GM13977 (cell line): Measurements from ENCODE around the gene NHS.

Source experiments
- DNase-seq: peaks from one replicate; pipeline ENCODE4 v3.0.0; 2012; ENCODE audit warnings: low spot score
- in situ Hi-C: fragments of 300-500 bp; cut with MboI; formaldehyde crosslinking; loops from one replicate; pipeline ENCODE4 v1.12.0; 2022; ENCODE audit warnings: low sequenced_read_pairs, low pct_unique_long_range_greater_than_20kb, mixed read lengths, inconsistent platforms; ENCODE audit not compliant: unreplicated experiment
- TF ChIP-seq, protein P1 (sequence below): IDR thresholded peaks from 2 replicates; pipeline ENCODE4 v1.5.1; 2012; ENCODE audit warnings: mild to moderate bottlenecking, control low read depth; ENCODE audit not compliant: insufficient read depth; ENCODE audit errors: extremely low read depth, missing control alignments

The NHS gene

DNA sequence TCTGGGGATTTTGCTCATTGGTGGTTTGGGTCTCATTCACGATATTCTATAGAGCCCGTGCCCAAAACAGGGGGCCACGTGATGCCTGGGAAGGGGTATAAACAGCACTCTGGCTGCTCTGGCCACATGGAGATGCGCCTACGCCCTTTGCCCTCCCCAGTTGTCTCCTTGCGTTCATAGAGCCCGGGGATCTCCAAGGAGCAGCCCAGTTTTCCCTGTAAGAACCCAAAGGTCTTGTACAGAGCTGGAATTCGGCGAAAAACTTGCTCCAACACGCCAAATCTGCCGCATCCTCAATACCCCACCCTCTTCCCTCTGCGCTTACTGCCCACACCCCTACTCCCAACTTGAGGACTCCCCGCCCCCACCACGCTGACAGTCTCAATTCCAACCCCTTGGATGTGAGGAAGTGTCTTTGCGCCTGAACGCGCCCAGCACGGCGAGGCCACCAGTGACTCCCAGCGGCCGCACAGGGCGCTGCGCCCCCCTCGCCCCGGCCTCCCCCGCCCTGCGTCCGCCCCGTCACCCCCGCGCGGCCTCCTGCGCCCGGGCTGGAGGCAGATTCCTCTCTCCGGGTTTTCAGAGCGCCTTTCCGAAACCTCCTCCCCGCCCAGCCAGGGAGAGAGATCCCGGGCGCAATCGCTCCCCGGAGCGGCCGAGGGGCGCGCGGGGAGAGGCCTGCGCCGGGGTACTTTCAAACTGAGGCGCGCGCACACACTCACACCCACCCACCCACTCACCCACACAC is at the start of gene NHS:
Gene NHS (plus strand): TSS at position 582 of the 748 bp plus-strand sequence. CDS start 558 bp downstream, outside the sequence.
- in situ Hi-C loops, result no loop called here
- DNase-seq, result peak; percentile 29
- TF ChIP-seq, protein P1, sequence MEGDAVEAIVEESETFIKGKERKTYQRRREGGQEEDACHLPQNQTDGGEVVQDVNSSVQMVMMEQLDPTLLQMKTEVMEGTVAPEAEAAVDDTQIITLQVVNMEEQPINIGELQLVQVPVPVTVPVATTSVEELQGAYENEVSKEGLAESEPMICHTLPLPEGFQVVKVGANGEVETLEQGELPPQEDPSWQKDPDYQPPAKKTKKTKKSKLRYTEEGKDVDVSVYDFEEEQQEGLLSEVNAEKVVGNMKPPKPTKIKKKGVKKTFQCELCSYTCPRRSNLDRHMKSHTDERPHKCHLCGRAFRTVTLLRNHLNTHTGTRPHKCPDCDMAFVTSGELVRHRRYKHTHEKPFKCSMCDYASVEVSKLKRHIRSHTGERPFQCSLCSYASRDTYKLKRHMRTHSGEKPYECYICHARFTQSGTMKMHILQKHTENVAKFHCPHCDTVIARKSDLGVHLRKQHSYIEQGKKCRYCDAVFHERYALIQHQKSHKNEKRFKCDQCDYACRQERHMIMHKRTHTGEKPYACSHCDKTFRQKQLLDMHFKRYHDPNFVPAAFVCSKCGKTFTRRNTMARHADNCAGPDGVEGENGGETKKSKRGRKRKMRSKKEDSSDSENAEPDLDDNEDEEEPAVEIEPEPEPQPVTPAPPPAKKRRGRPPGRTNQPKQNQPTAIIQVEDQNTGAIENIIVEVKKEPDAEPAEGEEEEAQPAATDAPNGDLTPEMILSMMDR, result no peak

DNA sequence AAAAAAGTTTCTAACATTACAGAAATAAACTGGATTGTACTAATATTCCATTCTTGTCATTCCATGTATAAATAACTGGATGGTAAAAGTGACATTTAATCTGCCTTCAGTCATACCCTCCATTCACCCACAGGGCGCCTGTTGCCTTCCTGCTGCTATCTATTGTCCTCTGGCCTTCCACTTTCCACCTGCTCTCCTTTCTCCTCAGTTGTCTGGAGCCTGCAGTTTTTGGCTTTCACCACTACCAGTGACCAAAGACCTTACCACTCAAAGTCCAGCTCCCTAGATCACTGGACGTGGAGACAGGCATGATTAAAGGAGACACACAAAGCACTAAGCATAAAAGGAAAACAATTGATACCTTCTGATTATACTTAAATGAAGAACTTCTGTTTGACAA is 46.2 kb upstream of the NHS start:
- no peak for DNase-seq
- TF ChIP-seq, protein P1, result no peak
- in situ Hi-C loops, result no loop called here

DNA sequence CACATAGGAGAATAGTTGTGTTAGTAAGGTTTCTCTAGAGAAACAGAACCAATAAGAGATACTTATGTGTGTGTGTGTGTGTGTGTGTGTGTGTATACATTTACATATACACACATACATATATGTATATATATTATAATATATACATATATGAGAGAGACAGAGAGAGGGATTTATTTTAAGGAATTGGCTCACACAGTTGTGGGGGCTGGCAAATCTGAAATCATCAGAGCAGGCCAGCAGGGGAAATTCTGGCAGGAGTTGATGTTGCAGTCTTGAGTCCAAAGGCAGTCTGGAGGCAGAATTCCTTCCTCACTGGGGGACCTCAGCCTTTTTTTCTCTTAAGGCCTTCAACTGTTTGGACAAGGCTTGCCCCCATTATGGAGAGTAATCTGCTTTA is 38.6 kb upstream of the NHS start:
- in situ Hi-C loops, result no loop called here
- TF ChIP-seq, protein P1, result no peak
- DNase-seq, result no peak

DNA sequence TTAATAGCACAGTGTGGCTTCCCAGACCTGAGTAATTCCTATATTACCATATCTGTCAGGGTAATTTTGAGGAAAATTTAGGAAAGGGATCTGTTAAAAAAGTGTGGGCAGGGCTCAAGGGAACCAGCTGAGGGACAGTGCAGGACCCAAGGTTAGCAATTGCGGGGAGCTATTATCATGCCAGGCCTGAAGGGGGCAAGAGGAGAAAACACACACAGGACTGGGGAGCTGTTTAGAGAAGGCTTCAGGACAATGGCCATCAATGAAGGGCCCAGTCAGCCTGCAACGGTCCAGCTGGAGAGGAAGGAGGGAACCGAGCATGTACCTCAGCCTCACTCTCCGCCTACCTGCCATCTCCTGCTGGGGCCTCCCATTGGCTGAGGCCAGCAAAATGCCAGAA is 19.0 kb upstream of the NHS start:
- in situ Hi-C loops, result no loop called here
- no peak for DNase-seq
- TF ChIP-seq, protein P1, result no peak

DNA sequence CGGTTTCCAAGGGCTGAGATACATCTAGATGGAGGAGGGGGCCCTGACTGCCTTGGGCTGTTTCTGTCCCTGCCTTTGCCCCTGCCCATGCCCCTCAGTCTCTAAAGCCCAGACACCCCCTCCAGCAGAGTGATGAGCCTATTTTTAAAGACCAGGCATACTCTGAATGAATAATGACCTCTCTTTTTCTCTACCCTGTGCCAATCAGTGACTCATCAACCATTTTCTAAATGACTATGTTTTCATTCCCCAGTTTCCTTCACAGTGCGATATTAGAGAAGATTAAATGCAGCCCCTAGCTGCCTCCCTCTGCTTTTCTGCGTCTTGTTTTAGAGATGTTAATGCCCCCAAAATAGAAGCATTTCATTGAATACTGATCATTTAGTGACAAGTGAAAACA is 15.5 kb upstream of the NHS start:
- DNase-seq, result no peak
- in situ Hi-C loops, result no loop called here
- TF ChIP-seq, protein P1, result no peak

DNA sequence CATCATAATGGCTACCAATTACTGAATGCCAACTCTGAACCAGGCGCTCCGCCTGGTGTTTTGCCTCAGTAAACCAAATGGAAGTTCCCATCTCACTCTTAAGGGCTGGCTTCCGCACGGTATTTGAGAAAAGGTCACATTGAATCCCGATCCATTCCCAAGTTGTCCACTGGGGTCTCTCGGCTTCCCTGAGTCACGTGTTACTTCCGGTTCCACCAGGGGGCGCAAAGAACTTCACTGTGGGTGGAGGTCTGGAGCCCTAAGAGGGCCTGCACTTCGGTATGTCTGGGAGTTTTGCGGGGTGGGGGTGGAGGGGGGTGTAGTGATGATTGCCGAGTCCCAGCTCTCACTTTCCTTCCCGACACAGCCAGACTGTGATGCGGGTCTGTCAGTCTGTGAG is 13.4 kb upstream of the NHS start:
- in situ Hi-C loops, result no loop called here
- no peak for DNase-seq

More for the DNA sequence above, 13.4 kb upstream of the NHS start:
- TF ChIP-seq, protein P1, result peak; percentile 36
